HG02798 (cell line): Measurements from ENCODE around the gene SYNE1.

Source experiments
- ATAC-seq: cut with Tn5 transposase; IDR thresholded peaks from one replicate; pipeline ENCODE4 v1.9.1; 2021; ENCODE audit warnings: mild to moderate bottlenecking; ENCODE audit not compliant: unreplicated experiment, poor library complexity

SYNE1 gene

GRCh38 chr6:152298055-152298647 lies 339.0 kb downstream of the SYNE1 start:
- peak; percentile 30 for ATAC-seq

- no peak for ATAC-seq
These were observed 340.4 kb downstream of the SYNE1 start for GRCh38 chr6:152296648-152297376.

- ATAC-seq = no peak
These were observed 341.2 kb downstream of the SYNE1 start for GRCh38 chr6:152295920-152296319.

GRCh38 chr6:152295346-152295745 lies 341.8 kb downstream of the SYNE1 start:
- ATAC-seq = no peak

GRCh38 chr6:152293404-152293803 lies 343.8 kb downstream of the SYNE1 start:
- ATAC-seq = no peak

- ATAC-seq = no peak
These were observed 344.6 kb downstream of the SYNE1 start for GRCh38 chr6:152292555-152292954.

- ATAC-seq = no peak
These were observed 346.5 kb downstream of the SYNE1 start for GRCh38 chr6:152290693-152291092.

GRCh38 chr6:152277826-152278329 lies 359.3 kb downstream of the SYNE1 start:
- ATAC-seq = no peak

- no peak for ATAC-seq
These were observed 363.5 kb downstream of the SYNE1 start for GRCh38 chr6:152273638-152274037.

GRCh38 chr6:152273002-152273401 lies 364.2 kb downstream of the SYNE1 start:
- ATAC-seq = no peak

- no peak for ATAC-seq
These were observed 364.7 kb downstream of the SYNE1 start for GRCh38 chr6:152272486-152272885.

GRCh38 chr6:152271776-152272464 lies 365.2 kb downstream of the SYNE1 start:
- no peak for ATAC-seq

- no peak for ATAC-seq
These were observed 366.7 kb downstream of the SYNE1 start for GRCh38 chr6:152270301-152270925.

GRCh38 chr6:152268846-152269442 lies 368.2 kb downstream of the SYNE1 start:
- no peak for ATAC-seq

GRCh38 chr6:152267967-152268845 lies 369.0 kb downstream of the SYNE1 start:
- ATAC-seq = no peak

GRCh38 chr6:152265651-152266050 lies 371.5 kb downstream of the SYNE1 start:
- no peak for ATAC-seq

GRCh38 chr6:152263582-152263981 lies 373.6 kb downstream of the SYNE1 start:
- ATAC-seq = no peak

GRCh38 chr6:152261179-152261578 lies 376.0 kb downstream of the SYNE1 start:
- ATAC-seq = no peak

- ATAC-seq = no peak
These were observed 377.9 kb downstream of the SYNE1 start for GRCh38 chr6:152259234-152259633.

GRCh38 chr6:152257581-152257980 lies 379.6 kb downstream of the SYNE1 start:
- no peak for ATAC-seq
